ENCODE measurements around the gene SLC6A8.

GRCh38 chrX:153659268-153659667, 28.5 kb upstream of the SLC6A8 start:
- TF ChIP-seq CTCF (conservative IDR thresholded peaks at IDR 0.05; ENCODE audit: low read depth, low read length) (no peak), EZH2 (IDR thresholded peaks at IDR 0.05; ENCODE audit: low read length, unreplicated experiment) (no peak)
